ENCODE data around the gene PGLYRP2.
"Not testable (repeated sequence)": the region's sequence is repeated elsewhere in the genome, so short reads cannot be mapped to it uniquely, and the experiment has no call there.

PGLYRP2 gene

DNA sequence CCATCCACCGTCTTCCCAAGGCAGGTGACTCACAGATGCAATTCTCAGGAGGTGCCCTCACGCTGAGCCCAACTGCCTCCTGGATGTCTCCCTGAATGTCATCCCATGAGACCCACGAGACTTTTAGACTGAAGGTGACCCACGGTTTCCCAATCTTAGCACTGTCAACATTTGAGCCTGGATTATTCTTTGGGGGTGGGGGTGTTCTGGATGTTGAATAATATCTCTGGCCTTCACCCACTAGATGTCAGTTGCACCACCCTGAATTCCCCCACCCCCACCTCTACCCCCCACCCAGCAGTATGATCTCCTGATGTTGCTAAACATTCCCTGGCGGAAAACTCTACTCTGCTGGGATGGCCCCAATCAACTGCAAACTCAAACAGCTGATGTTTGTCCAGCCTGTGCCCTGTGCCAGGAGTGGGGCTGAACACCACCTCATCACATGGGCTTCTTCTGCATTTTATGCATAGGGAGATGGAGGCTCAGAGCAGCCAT is 26.8 kb upstream of the PGLYRP2 start:
- H3K4me3 Mint-ChIP-seq = no peak overlapping the region
- peaks cover 20% of the 10 kb centered on the region for H3K27me3 Mint-ChIP-seq
- DNase-seq (ENCODE audit: low spot score in 2 of 2) (no peak), ATAC-seq (ENCODE audit: low read depth) (no peak)
- peaks cover 3% of the 10 kb centered on the region for H3K4me1 Mint-ChIP-seq
- peaks cover 2% of the 10 kb centered on the region for H3K36me3 Mint-ChIP-seq
- peaks cover 2% of the 10 kb centered on the region for H3K9me3 Mint-ChIP-seq
- H3K27ac Mint-ChIP-seq = no peak overlapping the region

DNA sequence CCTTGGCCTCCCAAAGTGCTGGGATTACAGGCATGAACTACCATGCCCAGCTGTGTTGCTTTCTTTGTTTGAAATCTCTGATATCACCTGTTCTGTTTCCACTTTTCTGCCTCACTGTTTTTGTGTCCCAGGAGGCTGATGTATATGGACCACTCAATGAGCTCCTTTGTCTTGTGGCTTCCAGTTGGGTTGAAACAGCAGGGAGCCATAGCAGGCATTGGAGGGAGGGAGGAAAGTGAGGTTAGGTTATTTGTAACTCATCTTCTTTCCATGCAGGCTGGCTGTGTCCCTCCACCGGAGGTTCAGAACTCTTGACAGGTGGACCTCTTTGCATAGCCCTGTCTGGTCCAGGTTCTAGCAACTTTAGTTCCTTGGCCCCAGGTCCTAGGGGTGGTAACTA is 23.0 kb upstream of the PGLYRP2 start:
- Mint-ChIP-seq H3K4me1 (no peaks in the 10 kb centered on the region), H3K27ac (no peak overlapping the region), H3K27me3 (peaks cover 23% of the 10 kb centered on the region), H3K36me3 (peaks cover 2% of the 10 kb centered on the region), H3K4me3 (no peak overlapping the region), H3K9me3 (peaks cover 4% of the 10 kb centered on the region)
- ATAC-seq (ENCODE audit: low read depth) = no peak
- DNase-seq (ENCODE audit: low spot score in 2 of 2) = no peak

DNA sequence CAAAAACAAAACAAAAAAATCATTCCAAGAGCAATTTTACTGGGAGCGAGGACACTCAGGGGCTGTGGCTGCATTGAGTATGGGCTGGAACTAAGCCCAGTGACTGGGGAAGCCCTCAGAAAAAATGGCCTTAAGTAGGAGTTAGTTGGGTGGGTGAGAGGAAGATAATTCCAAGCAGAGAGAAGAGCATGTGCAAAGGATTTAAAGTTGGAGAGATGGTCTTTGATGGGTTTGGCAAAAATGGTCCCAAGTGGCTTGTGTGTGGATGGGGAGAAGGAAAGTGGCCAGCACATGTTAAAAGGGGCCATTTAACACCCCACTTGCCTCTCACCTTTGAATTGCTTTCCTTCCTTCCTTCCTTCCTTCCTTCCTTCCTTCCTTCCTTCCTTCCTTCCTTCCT is 22.3 kb upstream of the PGLYRP2 start:
- no peak overlapping the region for H3K4me3 Mint-ChIP-seq
- DNase-seq (ENCODE audit: low spot score in 2 of 2) (no peak), ATAC-seq (ENCODE audit: low read depth) (no peak)
- H3K9me3 Mint-ChIP-seq = peaks cover 4% of the 10 kb centered on the region
- no peak overlapping the region for H3K27ac Mint-ChIP-seq
- no peaks in the 10 kb centered on the region for H3K4me1 Mint-ChIP-seq
- peaks cover 20% of the 10 kb centered on the region for H3K27me3 Mint-ChIP-seq
- peaks cover 2% of the 10 kb centered on the region for H3K36me3 Mint-ChIP-seq

DNA sequence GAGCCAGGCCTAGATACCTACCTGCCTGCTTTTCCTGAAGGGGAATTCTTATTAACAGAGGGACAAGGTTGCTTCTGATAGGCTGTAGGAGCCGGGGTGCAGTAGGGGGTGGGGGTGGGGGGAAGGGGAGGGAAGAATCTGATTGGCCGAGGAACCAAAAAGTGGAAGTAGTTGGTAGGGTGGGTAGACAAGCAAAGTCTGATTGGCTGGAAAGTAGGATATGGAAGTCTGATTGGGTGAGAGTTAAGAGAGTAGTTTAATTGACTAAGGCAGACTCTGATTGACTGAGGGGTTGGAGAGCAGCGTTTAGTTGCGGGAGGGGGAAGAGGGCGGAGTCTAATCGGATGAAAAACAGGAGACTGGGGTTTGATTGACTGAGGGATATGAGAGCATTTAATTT is 19.6 kb upstream of the PGLYRP2 start:
- Mint-ChIP-seq H3K4me3 (no peak overlapping the region), H3K27me3 (peaks cover 19% of the 10 kb centered on the region), H3K9me3 (peaks cover 2% of the 10 kb centered on the region), H3K27ac (no peak overlapping the region), H3K4me1 (no peaks in the 10 kb centered on the region), H3K36me3 (no peaks in the 10 kb centered on the region)
- ATAC-seq (ENCODE audit: low read depth) (no peak), DNase-seq (ENCODE audit: low spot score in 2 of 2) (no peak)

GRCh38 chr19:15498156-15498858 is 19.0 kb upstream of the PGLYRP2 start:
- Mint-ChIP-seq H3K4me1 (no peaks in the 10 kb centered on the region), H3K36me3 (no peaks in the 10 kb centered on the region), H3K27me3 (peaks cover 19% of the 10 kb centered on the region)

GRCh38 chr19:15495151-15495550 is 15.8 kb upstream of the PGLYRP2 start:
- H3K27me3 Mint-ChIP-seq = peaks cover 14% of the 10 kb centered on the region
- no peak overlapping the region for H3K27ac Mint-ChIP-seq
- H3K9me3 Mint-ChIP-seq = peaks cover 2% of the 10 kb centered on the region
- DNase-seq (ENCODE audit: low spot score in 2 of 2) (no peak), ATAC-seq (ENCODE audit: low read depth) (no peak)
- no peaks in the 10 kb centered on the region for H3K4me1 Mint-ChIP-seq
- no peaks in the 10 kb centered on the region for H3K36me3 Mint-ChIP-seq
- no peak overlapping the region for H3K4me3 Mint-ChIP-seq

More at GRCh38 chr19:15498156-15498858, 19.0 kb upstream of the PGLYRP2 start:
- no peak overlapping the region for H3K4me3 Mint-ChIP-seq
- no peak overlapping the region for H3K27ac Mint-ChIP-seq
- ATAC-seq (ENCODE audit: low read depth) = no peak
- DNase-seq (ENCODE audit: low spot score in 2 of 2) = no peak
- H3K9me3 Mint-ChIP-seq = peaks cover 2% of the 10 kb centered on the region

DNA sequence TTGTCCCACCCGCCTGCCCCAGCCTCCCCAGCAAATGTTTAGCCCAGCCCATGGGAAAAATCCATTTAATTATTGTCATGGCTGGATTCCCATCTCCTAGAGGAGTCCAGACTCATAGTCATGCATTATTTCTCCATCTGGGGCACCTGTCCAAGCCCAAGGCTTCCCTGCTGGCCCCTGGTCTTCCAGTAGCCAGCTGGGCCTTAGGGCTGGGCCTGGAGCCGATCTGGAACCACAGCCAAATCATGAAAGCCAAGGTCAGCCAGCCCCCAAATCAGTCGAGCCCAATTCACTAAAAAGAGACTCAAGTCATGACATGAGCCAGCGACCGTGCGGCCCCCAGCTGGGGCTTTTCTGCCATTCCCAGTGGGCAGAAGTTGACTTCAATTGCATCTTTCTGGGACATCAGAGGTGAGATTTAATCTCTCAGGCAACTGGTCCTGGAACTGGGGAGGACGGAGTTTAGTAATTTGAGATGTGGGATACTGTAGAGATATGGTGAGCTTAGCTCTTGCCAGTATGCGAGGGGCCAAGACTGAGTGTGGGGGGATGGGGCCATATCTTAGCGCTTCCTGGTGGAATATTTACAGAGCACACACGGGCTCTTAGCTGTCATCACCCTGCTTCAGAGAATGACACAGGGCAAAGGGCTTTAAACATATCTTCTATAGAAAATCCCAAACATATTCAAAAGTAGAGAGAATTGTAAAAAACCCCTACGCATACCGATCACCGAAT is 9.4 kb upstream of the PGLYRP2 start:
- Mint-ChIP-seq H3K9me3 (peaks cover 2% of the 10 kb centered on the region), H3K4me3 (no peak overlapping the region), H3K4me1 (no peaks in the 10 kb centered on the region), H3K27ac (no peak overlapping the region), H3K36me3 (no peaks in the 10 kb centered on the region), H3K27me3 (no peaks in the 10 kb centered on the region)
- no peak for DNase-seq (ENCODE audit: low spot score in 2 of 2)
- ATAC-seq (ENCODE audit: low read depth) = no peak

DNA sequence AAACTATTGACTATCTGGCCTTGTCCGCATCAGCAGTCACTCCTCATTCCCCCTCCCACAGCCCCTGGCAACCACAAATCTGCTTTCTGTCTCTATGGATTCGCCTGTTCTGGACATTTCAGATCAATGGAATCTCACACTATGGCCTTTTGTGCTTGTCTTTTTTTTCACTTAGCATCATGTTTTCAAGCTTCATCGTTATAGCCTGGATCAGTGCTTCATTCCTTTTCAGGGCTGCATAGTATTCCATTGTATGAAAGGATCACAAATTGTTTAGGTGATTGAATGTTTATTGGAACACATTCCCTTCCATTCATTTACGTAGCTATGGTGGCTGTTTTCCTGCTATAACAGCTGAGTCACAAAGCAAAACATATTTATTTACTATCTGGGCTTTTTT is 7.7 kb upstream of the PGLYRP2 start:
- Mint-ChIP-seq H3K9me3 (peaks cover 2% of the 10 kb centered on the region), H3K27ac (no peak overlapping the region), H3K36me3 (no peaks in the 10 kb centered on the region), H3K4me3 (no peak overlapping the region), H3K27me3 (no peaks in the 10 kb centered on the region), H3K4me1 (no peaks in the 10 kb centered on the region)
- DNase-seq (ENCODE audit: low spot score in 2 of 2) (no peak), ATAC-seq (ENCODE audit: low read depth) (no peak)

GRCh38 chr19:15485768-15486167 is 6.5 kb upstream of the PGLYRP2 start:
- H3K36me3 Mint-ChIP-seq; ATAC-seq (ENCODE audit: low read depth); H3K27ac Mint-ChIP-seq; H3K27me3 Mint-ChIP-seq; H3K4me1 Mint-ChIP-seq; H3K9me3 Mint-ChIP-seq; H3K4me3 Mint-ChIP-seq; DNase-seq (ENCODE audit: low spot score in 2 of 2): not testable (repeated sequence)

DNA sequence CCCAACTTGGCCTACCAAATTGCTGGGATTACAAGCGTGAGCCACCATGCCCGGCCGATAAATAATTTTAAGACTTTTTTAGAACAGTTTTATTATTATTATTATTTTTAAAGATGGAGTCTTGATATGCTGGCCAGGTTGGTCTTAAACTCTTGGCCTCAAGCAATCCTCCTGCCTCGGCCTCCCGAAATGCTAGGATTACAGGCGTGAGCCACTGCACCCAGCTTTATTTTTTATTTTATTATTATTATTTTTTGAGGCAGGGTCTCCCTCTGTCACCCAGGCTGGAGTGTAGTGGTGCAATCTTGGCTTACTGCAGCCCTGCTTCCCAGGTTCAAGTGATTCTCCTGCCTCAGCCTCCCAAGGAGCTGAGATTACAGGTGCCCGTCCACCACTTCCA is 1.7 kb upstream of the PGLYRP2 start:
- H3K4me3 Mint-ChIP-seq; H3K27ac Mint-ChIP-seq; DNase-seq (ENCODE audit: low spot score in 2 of 2); H3K36me3 Mint-ChIP-seq; H3K27me3 Mint-ChIP-seq; H3K4me1 Mint-ChIP-seq; H3K9me3 Mint-ChIP-seq; ATAC-seq (ENCODE audit: low read depth): not testable (repeated sequence)

- Mint-ChIP-seq H3K4me3 (no peak overlapping the region), H3K27ac (no peak overlapping the region), H3K36me3 (no peaks in the 10 kb centered on the region), H3K4me1 (peaks cover 4% of the 10 kb centered on the region), H3K27me3 (peaks cover 1% of the 10 kb centered on the region), H3K9me3 (no peaks in the 10 kb centered on the region)
- ATAC-seq (ENCODE audit: low read depth) (no peak), DNase-seq (ENCODE audit: low spot score in 2 of 2) (no peak)
Observed at GRCh38 chr19:15476325-15476724, 3.0 kb downstream of the PGLYRP2 start.

GRCh38 chr19:15475611-15476010 is 3.7 kb downstream of the PGLYRP2 start:
- Mint-ChIP-seq H3K36me3 (no peaks in the 10 kb centered on the region), H3K9me3 (no peaks in the 10 kb centered on the region), H3K27me3 (peaks cover 1% of the 10 kb centered on the region), H3K4me3 (no peak overlapping the region), H3K4me1 (peaks cover 4% of the 10 kb centered on the region), H3K27ac (no peak overlapping the region)
- ATAC-seq (ENCODE audit: low read depth) = no peak
- no peak for DNase-seq (ENCODE audit: low spot score in 2 of 2)

GRCh38 chr19:15475169-15475568 is 4.1 kb downstream of the PGLYRP2 start:
- Mint-ChIP-seq H3K27ac (no peak overlapping the region), H3K4me3 (no peak overlapping the region), H3K27me3 (peaks cover 1% of the 10 kb centered on the region), H3K4me1 (peaks cover 5% of the 10 kb centered on the region), H3K9me3 (no peaks in the 10 kb centered on the region), H3K36me3 (no peaks in the 10 kb centered on the region)
- no peak for DNase-seq (ENCODE audit: low spot score in 2 of 2)
- no peak for ATAC-seq (ENCODE audit: low read depth)

DNA sequence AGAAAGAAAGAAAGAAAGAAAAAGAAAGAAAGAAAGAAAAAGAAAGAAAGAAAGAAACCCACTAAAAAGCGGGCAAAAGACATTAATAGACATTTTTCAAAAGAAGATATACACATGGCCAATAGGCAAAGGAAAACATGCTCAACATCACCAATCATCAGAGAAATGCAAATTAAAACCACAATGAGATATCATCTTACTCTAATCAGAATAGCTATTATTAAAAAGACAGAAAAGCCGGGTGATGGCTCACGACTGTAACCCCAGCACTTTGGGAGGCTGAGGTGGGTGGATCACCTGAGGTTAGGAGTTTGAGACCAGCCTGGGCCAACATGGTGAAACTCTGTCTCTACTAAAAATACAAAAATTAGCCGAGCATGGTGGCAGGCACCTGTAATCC is 5.5 kb downstream of the PGLYRP2 start:
- not testable (repeated sequence) for H3K9me3 Mint-ChIP-seq; H3K4me3 Mint-ChIP-seq; H3K27ac Mint-ChIP-seq; DNase-seq (ENCODE audit: low spot score in 2 of 2); ATAC-seq (ENCODE audit: low read depth); H3K36me3 Mint-ChIP-seq
- peaks cover 16% of the 10 kb centered on the region for H3K4me1 Mint-ChIP-seq
- H3K27me3 Mint-ChIP-seq = peaks cover 10% of the 10 kb centered on the region
